Tibial nerve (tissue), 4 donors: ENCODE measurements around the gene TOR1A.

Experiments
- EP300 ChIP-seq, 2 donors: sonication (generic); formaldehyde crosslinking; IDR thresholded peaks; one replicate each; pipeline ENCODE4 v1.6.1; 2017; ENCODE audit warnings: antibody characterized with exemption in 2 of 2, mild to moderate bottlenecking in 1 of 2
- POLR2A ChIP-seq, 2 donors: fragments of 450-650 bp; IDR thresholded peaks; one replicate each; pipeline ENCODE4 v1.6.1; 2017; ENCODE audit warnings: antibody characterized with exemption in 2 of 2, mild to moderate bottlenecking in 2 of 2, moderate library complexity in 2 of 2
- TF ChIP-seq, protein P1 (sequence below), 5 experiments: fragments of 200-600 bp in 3 of 5; fragments of 450-650 bp in 2 of 5; sonication (generic) in 3 of 5; IDR thresholded peaks; one replicate each; pipeline ENCODE4 v1.5.1; 2016 to 2019; ENCODE audit warnings: antibody characterized with exemption in 5 of 5, mild to moderate bottlenecking in 3 of 5, moderate library complexity in 2 of 5

DNA sequence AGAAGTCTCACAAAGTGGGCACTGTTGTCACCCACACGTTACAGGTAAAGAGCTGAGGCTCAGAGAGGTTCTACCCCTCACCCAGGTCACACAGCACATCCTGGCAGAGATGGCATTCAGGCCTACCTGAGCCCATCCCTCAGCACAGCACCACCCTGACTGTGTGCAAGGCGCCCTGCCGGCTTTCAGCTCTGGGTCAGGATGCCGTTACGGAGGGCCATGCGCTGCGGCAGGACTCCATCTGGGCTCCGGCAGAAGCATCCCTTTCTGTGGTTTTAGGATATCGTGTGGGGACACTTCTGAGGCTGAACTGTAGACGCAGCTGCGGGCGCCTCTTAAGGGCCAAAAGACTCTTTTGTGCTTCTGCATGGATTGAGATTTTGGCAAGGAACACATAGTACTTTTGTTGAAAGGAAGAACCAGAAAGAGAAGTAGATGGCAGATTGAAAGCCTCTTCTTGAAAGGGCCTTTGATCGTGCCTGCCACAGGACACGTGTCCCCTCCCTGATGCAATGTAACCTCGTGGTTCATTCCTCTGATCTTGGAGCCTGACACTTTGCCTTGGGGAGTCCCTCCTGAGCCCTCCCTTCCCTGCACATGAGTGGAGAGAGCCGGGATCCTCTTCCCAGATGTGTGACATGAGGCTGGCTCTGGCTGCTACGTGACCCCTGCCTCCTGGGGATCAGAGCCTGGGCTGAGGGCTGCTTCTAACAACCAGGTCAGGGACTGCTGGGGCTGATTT, 42.6 kb upstream of the TOR1A start:
- no peak for TF ChIP-seq EP300 (IDR thresholded peaks at IDR 0.05)
- TF ChIP-seq, protein P1, sequence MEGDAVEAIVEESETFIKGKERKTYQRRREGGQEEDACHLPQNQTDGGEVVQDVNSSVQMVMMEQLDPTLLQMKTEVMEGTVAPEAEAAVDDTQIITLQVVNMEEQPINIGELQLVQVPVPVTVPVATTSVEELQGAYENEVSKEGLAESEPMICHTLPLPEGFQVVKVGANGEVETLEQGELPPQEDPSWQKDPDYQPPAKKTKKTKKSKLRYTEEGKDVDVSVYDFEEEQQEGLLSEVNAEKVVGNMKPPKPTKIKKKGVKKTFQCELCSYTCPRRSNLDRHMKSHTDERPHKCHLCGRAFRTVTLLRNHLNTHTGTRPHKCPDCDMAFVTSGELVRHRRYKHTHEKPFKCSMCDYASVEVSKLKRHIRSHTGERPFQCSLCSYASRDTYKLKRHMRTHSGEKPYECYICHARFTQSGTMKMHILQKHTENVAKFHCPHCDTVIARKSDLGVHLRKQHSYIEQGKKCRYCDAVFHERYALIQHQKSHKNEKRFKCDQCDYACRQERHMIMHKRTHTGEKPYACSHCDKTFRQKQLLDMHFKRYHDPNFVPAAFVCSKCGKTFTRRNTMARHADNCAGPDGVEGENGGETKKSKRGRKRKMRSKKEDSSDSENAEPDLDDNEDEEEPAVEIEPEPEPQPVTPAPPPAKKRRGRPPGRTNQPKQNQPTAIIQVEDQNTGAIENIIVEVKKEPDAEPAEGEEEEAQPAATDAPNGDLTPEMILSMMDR (IDR thresholded peaks at IDR 0.05) = no peak
- no peak for TF ChIP-seq POLR2A (IDR thresholded peaks at IDR 0.05)
